ENCODE measurements around the gene UBAC2. TPM values are rescaled to one million over a fixed set of nuclear protein-coding genes. Genes with fewer than 3 reads are reported as not detected.

Gene UBAC2
- total RNA-seq, 1 experiment from 2014 or later = 103 TPM

DNA sequence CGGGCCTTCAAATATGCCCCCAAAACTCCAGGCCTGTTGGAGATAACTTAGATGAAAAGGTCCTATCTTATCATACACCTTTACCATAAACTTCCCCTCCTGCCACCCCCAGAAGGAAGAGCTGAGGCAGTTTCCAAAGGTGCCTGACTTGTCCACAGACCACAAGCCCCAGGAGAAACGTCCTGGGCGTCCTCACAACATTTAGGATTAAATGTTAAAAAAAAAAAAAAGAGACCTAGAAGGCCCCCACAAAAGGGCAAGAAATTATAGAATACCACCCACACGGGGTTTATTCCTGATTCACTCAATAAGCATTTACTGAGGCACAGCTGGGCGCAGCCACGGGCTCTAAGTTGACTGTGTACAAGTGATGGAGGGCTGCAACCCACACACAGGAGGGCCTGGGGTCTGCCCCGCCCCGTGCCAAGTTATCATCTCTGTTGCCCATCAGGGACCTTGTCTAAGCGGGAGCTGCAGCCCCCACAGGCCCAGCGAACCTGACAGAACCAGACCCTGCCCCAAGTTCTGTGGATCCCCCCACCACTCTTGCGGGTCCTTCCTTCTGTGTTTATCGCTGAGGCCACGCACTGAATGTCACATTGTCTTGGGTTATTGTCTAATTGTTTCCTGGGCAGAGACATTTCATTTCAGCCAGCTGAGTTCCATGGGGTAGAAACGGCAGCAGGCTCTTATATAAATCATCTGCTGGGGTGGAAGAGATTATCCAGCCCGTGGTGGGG, 217.6 kb downstream of the UBAC2 start:
- no TSS peak for BruUV-seq (replicated peaks)
- intact Hi-C loops (cut with micrococcal nuclease; ENCODE audit: unreplicated experiment) = no loop called here
- H3K9me3 Mint-ChIP-seq (ENCODE audit: unreplicated experiment) = no peaks in the 10 kb centered on the region
- no peak overlapping the region for H3K4me3 ChIP-seq (ENCODE audit: low read depth, low read length)
- POLR2A ChIA-PET = no interaction called here
- no peak overlapping the region for H3K4me3 Mint-ChIP-seq (ENCODE audit: unreplicated experiment)
- no peaks in the 10 kb centered on the region for H3K4me1 ChIP-seq
- no peaks in the 10 kb centered on the region; the same call in 1 of the 2 replicates for H3K9me3 ChIP-seq
- H3K27me3 Mint-ChIP-seq (ENCODE audit: insufficient read depth, unreplicated experiment) = peaks cover 19% of the 10 kb centered on the region
- CTCF ChIA-PET = interaction anchor here (0.6 kb wide), 1 partner anchor 18 kb away, joined by 6 read pairs; no protein-coding TSS in a partner anchor
- TF ChIP-seq CTCF (IDR thresholded peaks at IDR 0.05; ENCODE audit: insufficient read depth in 1 of 2, low read depth in 1 of 2, low read length in 1 of 2, severe bottlenecking in 1 of 2, unreplicated experiment in 1 of 2) = no peak
- peaks cover 2% of the 10 kb centered on the region; the same call in 1 of the 2 replicates for H3K27me3 ChIP-seq (replicated peaks; ENCODE audit: control insufficient read depth, insufficient read depth, low read length)
- H3K36me3 ChIP-seq (ENCODE audit: control insufficient read depth, insufficient read depth, low read length) = no peaks in the 10 kb centered on the region
- no peaks in the 10 kb centered on the region for H3K4me1 Mint-ChIP-seq (ENCODE audit: low read depth, unreplicated experiment)
- DNase-seq = peak in 1 of 2 experiments; percentile 9
- H3K36me3 Mint-ChIP-seq (ENCODE audit: insufficient read depth, unreplicated experiment) = no peaks in the 10 kb centered on the region
- H3K27ac Mint-ChIP-seq (ENCODE audit: unreplicated experiment) = no peak overlapping the region

DNA sequence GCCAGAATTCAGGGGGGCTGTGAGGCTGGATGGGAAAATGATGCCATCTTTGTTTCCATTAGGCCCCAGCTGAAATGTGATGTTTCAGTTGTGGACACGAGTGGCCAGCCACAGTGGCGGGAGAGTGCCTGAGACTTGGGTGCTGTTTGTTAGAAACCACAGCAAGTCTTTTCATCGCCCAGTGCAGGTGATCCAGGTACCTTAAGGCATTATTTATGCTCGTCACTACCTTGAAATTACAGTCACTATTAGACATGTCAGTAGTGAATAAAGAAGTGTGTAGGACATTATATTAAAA, 218.1 kb downstream of the UBAC2 start:
- peak in 1 of 2 experiments; percentile 3 for DNase-seq
- no peaks in the 10 kb centered on the region for H3K36me3 ChIP-seq (ENCODE audit: control insufficient read depth, insufficient read depth, low read length)
- no peaks in the 10 kb centered on the region for H3K9me3 Mint-ChIP-seq (ENCODE audit: unreplicated experiment)
- H3K36me3 Mint-ChIP-seq (ENCODE audit: insufficient read depth, unreplicated experiment) = no peaks in the 10 kb centered on the region
- peaks cover 2% of the 10 kb centered on the region; the same call in 1 of the 2 replicates for H3K27me3 ChIP-seq (replicated peaks; ENCODE audit: control insufficient read depth, insufficient read depth, low read length)
- TF ChIP-seq CTCF (IDR thresholded peaks at IDR 0.05; ENCODE audit: insufficient read depth in 1 of 2, low read depth in 1 of 2, low read length in 1 of 2, severe bottlenecking in 1 of 2, unreplicated experiment in 1 of 2) = no peak
- H3K27ac Mint-ChIP-seq (ENCODE audit: unreplicated experiment) = no peak overlapping the region
- H3K4me1 Mint-ChIP-seq (ENCODE audit: low read depth, unreplicated experiment) = no peaks in the 10 kb centered on the region
- intact Hi-C loops (cut with micrococcal nuclease; ENCODE audit: unreplicated experiment) = no loop called here
- H3K27me3 Mint-ChIP-seq (ENCODE audit: insufficient read depth, unreplicated experiment) = peaks cover 19% of the 10 kb centered on the region
- H3K4me1 ChIP-seq = no peaks in the 10 kb centered on the region
- ChIA-PET CTCF (no interaction called here), POLR2A (no interaction called here)
- no TSS peak for BruUV-seq (replicated peaks)
- H3K4me3 Mint-ChIP-seq (ENCODE audit: unreplicated experiment) = no peak overlapping the region
- H3K4me3 ChIP-seq (ENCODE audit: low read depth, low read length) = no peak overlapping the region
- no peaks in the 10 kb centered on the region; the same call in 1 of the 2 replicates for H3K9me3 ChIP-seq

DNA sequence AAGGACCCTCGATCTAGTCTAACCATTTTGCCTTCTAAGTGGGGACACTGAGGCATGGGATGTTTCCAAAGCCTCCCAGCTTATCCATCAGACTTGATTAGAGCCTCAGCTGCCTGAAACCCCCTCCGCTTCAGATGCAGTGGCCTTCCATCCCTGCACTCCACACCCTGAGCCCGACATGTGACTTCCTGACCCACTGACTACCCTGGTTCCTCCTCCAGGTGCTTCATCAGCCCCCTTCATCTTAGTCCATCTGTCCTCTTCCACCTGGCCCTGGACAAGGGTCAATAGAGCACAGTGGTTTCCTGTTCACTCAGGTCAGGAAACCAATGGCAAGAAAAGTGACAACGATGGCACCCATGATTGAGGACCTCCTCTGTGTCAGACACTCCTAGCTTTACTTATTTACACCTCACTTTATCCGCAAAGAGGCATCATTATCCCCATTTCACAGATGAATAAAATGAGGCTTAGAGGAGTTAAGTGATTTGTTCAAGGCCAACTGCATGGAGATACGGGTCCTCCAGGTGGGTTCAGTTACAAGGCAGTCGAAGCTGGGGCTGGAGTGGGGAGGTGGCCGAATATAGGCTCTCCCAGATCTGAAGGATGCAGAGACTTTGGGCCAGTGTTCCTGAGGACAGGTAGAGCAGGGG, 219.1 kb downstream of the UBAC2 start:
- Mint-ChIP-seq H3K4me1 (ENCODE audit: low read depth, unreplicated experiment) (no peaks in the 10 kb centered on the region), H3K27me3 (ENCODE audit: insufficient read depth, unreplicated experiment) (peaks cover 23% of the 10 kb centered on the region), H3K36me3 (ENCODE audit: insufficient read depth, unreplicated experiment) (no peaks in the 10 kb centered on the region), H3K27ac (ENCODE audit: unreplicated experiment) (no peak overlapping the region), H3K9me3 (ENCODE audit: unreplicated experiment) (no peaks in the 10 kb centered on the region), H3K4me3 (ENCODE audit: unreplicated experiment) (no peak overlapping the region)
- DNase-seq = peak in 1 of 2 experiments; percentile 17
- Histone ChIP-seq H3K4me3 (ENCODE audit: low read depth, low read length) (no peak overlapping the region), H3K4me1 (no peaks in the 10 kb centered on the region), H3K36me3 (ENCODE audit: control insufficient read depth, insufficient read depth, low read length) (no peaks in the 10 kb centered on the region), H3K27me3 (replicated peaks; ENCODE audit: control insufficient read depth, insufficient read depth, low read length) (peaks cover 2% of the 10 kb centered on the region; the same call in 1 of the 2 replicates), H3K9me3 (no peaks in the 10 kb centered on the region; the same call in 1 of the 2 replicates)
- BruUV-seq (replicated peaks) = no TSS peak
- no peak for TF ChIP-seq CTCF (IDR thresholded peaks at IDR 0.05; ENCODE audit: insufficient read depth in 1 of 2, low read depth in 1 of 2, low read length in 1 of 2, severe bottlenecking in 1 of 2, unreplicated experiment in 1 of 2)
- ChIA-PET CTCF (no interaction called here), POLR2A (interaction anchor here (0.6 kb wide), 1 partner anchor 79 kb away, joined by 3 read pairs; no protein-coding TSS in a partner anchor)
- intact Hi-C loops (cut with micrococcal nuclease; ENCODE audit: unreplicated experiment) = no loop called here
